Ishikawa (cell line): ENCODE measurements around the gene NOTO.

ENCODE experiments used
- CEBPB ChIP-seq: IDR thresholded peaks from 2 replicates; pipeline ENCODE4 v1.6.1; 2012
- CREB1 ChIP-seq: IDR thresholded peaks from 2 replicates; pipeline ENCODE4 v1.6.1; 2012; ENCODE audit warnings: low read depth
- YY1 ChIP-seq: IDR thresholded peaks from 2 replicates; pipeline ENCODE4 v1.6.1; 2012; ENCODE audit warnings: low read depth
- TF ChIP-seq, protein P1 (sequence below): IDR thresholded peaks from 2 replicates; pipeline ENCODE4 v1.6.1; 2012; ENCODE audit warnings: low read depth, mild to moderate bottlenecking

DNA sequence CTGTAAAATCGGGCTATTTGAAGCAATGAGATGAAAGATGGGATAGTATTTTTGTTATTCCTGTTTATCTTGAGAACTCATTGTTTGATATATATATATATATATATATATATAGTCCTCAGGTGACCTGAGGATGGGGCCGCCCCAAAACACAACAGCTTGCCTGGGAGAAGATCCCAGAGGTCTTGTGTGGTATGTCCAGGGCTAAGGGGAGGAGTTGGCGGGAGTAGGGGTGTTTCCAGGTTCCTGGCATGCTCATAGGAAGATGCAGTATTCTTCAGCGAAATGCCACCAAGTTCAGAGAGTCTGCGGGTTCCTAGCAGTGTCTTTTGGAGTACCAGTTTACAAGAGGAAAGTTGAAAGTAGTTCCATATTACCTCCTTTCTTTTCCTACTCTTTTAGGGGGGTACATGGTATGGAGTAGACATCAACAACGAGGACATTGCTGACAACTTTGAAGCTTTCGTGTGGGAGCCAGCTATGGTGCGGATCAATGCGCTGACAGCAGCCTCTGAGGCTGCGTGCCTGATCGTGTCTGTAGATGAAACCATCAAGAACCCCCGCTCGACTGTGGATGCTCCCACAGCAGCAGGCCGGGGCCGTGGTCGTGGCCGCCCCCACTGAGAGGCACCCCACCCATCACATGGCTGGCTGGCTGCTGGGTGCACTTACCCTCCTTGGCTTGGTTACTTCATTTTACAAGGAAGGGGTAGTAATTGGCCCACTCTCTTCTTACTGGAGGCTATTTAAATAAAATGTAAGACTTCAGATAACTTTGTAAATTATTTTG, 50.1 kb downstream of the NOTO start:
- no peak for TF ChIP-seq YY1
- TF ChIP-seq CREB1, result no peak
- TF ChIP-seq, protein P1, sequence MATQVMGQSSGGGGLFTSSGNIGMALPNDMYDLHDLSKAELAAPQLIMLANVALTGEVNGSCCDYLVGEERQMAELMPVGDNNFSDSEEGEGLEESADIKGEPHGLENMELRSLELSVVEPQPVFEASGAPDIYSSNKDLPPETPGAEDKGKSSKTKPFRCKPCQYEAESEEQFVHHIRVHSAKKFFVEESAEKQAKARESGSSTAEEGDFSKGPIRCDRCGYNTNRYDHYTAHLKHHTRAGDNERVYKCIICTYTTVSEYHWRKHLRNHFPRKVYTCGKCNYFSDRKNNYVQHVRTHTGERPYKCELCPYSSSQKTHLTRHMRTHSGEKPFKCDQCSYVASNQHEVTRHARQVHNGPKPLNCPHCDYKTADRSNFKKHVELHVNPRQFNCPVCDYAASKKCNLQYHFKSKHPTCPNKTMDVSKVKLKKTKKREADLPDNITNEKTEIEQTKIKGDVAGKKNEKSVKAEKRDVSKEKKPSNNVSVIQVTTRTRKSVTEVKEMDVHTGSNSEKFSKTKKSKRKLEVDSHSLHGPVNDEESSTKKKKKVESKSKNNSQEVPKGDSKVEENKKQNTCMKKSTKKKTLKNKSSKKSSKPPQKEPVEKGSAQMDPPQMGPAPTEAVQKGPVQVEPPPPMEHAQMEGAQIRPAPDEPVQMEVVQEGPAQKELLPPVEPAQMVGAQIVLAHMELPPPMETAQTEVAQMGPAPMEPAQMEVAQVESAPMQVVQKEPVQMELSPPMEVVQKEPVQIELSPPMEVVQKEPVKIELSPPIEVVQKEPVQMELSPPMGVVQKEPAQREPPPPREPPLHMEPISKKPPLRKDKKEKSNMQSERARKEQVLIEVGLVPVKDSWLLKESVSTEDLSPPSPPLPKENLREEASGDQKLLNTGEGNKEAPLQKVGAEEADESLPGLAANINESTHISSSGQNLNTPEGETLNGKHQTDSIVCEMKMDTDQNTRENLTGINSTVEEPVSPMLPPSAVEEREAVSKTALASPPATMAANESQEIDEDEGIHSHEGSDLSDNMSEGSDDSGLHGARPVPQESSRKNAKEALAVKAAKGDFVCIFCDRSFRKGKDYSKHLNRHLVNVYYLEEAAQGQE, result no peak
- TF ChIP-seq CEBPB, result no peak
